ENCODE measurements around the gene PRSS21.

- TF ChIP-seq CTCF (IDR thresholded peaks at IDR 0.05) (no peak), POLR2A (IDR thresholded peaks at IDR 0.05) (no peak)
Measured at GRCh38 chr16:2857451-2858244, 40.6 kb downstream of the PRSS21 start, which contains the start of gene PRSS22.
